ENCODE measurements around the gene LOXL1. TPM values are rescaled to one million over a fixed set of nuclear protein-coding genes. Genes with fewer than 3 reads are reported as not detected.
A peak's percentile ranks its signal among the peaks of the same experiment; 100 is the strongest.

LOXL1 gene
- total RNA-seq, 4 donors from 2014 or later: 6.2 to 12.9 (median 8.6) TPM

DNA sequence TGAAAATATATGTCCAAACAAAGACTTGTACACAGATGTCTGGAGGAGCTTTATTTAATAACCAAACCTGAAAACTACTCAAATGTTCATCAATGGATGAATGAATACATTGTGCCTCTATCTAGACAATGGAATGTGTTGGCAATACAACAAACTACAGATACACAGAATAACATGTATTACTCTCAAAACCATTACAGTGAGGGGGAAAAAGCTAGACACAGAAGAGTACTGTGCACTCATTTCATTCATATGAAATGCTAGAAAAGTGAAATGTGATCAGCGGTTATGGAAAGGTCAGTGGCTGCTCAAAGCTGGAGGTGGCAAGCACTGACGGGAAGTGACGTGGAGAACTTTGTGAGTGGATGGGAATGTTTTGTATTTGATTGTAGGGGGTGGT, 52.6 kb downstream of the LOXL1 start:
- DNase-seq (ENCODE audit: low spot score) (no peak), ATAC-seq (ENCODE audit: low FRiP score) (no peak)
- no peak for TF ChIP-seq CTCF (IDR thresholded peaks at IDR 0.05)

GRCh38 chr15:73979636-73980035, 53.4 kb downstream of the LOXL1 start:
- no peak for TF ChIP-seq CTCF (IDR thresholded peaks at IDR 0.05)
- ATAC-seq (ENCODE audit: low FRiP score): no peak

DNA sequence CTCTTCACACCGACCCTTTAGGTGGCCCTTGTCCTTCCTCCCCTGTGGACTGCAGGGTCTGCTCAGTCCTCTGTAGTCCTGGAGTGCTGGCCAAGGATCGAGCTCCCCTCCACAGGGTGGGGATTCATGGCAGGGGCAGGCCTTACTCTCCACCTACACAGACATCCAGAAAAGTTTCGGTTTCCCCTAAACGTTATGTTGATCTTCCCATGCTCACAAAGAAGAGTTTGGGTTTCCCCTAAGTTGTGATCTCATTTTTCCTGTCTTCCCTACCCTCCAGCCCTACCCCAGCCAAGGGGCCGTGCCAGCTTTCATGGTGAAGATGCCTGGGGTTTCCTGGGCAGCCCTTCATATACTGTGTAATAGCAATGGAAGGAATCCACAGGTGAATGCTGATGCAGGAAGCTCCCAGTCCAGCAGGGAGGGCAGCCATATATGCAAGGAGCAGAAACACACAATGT, 55.5 kb downstream of the LOXL1 start:
- no peak for TF ChIP-seq CTCF (IDR thresholded peaks at IDR 0.05)
- DNase-seq (ENCODE audit: low spot score) (no peak), ATAC-seq (ENCODE audit: low FRiP score) (peak; percentile 52)

More at GRCh38 chr15:73979636-73980035, 53.4 kb downstream of the LOXL1 start:
- DNase-seq (ENCODE audit: low spot score): no peak

GRCh38 chr15:73982222-73982962, 56.1 kb downstream of the LOXL1 start:
- TF ChIP-seq CTCF (IDR thresholded peaks at IDR 0.05): no peak
- DNase-seq (ENCODE audit: low spot score): no peak
- peak; percentile 84 for ATAC-seq (ENCODE audit: low FRiP score)

DNA sequence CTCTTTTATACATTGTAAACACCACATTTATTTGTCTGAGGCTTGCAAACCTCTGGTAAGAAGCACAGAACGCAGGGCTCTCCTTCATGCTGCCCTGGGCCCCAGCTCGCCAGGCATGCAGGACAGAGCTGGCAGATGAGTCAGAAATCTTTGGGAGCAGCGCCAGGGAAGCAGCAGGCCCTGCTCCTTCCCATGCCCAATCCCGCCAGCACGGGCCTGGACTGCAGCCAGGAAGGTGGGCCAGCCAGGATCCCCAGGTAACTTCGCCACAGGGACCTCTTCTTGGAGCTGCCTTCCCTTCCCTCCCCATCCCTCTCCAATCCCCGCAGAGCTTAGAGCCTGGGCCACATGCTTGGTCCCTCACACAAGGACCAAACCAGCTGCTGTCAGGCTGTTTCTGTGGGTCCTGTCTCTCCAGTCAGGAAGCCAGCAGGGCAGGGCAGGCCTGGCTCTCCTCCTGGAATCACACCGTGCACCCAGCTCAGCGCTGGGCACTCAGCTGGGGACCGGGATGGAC, 57.0 kb downstream of the LOXL1 start:
- DNase-seq (ENCODE audit: low spot score) (no peak), ATAC-seq (ENCODE audit: low FRiP score) (peak; percentile 74)
- TF ChIP-seq CTCF (IDR thresholded peaks at IDR 0.05): no peak

- no peak for TF ChIP-seq CTCF (IDR thresholded peaks at IDR 0.05)
- DNase-seq (ENCODE audit: low spot score): no peak
- no peak for ATAC-seq (ENCODE audit: low FRiP score)
Measured at GRCh38 chr15:73983773-73984172, 57.5 kb downstream of the LOXL1 start.

Measured in omental fat pad (tissue), 4 donors.